Activated T-cell treated with anti-CD3 and anti-CD28 coated beads for 24 hours (primary cell): ENCODE results near the gene VWF.

Source experiments
- DNase-seq: peaks from one replicate; pipeline ENCODE4 v3.0.0-alpha.2; 2020; ENCODE audit warnings: low read depth

Gene VWF

GRCh38 chr12:5977556-5977955 lies 146.9 kb downstream of the VWF start:
- DNase-seq = no peak

- DNase-seq = no peak
These were observed 147.8 kb downstream of the VWF start for GRCh38 chr12:5976711-5977110.

DNA sequence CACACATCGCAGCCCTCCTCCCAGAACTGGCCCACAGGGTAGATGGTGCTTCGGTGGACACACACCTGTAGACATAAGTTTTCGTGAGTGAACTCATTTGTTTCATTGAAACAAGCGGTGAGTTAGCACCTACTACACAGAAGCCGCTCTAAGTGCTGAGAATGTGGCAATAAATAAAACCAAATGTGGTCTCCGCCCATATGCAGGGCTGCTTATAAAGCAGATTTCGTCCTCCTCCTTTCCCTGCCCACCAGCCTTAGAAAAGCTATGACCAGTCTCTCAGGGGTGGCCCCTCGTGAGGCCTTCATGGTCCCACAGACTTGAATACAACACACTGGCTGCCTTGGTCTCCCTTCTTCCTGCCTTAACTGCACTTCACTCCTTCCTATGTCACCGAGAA lies 148.3 kb downstream of the VWF start:
- no peak for DNase-seq

GRCh38 chr12:5973461-5974115 lies 150.9 kb downstream of the VWF start:
- DNase-seq = no peak

GRCh38 chr12:5972387-5972786 lies 152.1 kb downstream of the VWF start:
- no peak for DNase-seq

GRCh38 chr12:5971194-5971850 lies 153.1 kb downstream of the VWF start:
- no peak for DNase-seq

DNA sequence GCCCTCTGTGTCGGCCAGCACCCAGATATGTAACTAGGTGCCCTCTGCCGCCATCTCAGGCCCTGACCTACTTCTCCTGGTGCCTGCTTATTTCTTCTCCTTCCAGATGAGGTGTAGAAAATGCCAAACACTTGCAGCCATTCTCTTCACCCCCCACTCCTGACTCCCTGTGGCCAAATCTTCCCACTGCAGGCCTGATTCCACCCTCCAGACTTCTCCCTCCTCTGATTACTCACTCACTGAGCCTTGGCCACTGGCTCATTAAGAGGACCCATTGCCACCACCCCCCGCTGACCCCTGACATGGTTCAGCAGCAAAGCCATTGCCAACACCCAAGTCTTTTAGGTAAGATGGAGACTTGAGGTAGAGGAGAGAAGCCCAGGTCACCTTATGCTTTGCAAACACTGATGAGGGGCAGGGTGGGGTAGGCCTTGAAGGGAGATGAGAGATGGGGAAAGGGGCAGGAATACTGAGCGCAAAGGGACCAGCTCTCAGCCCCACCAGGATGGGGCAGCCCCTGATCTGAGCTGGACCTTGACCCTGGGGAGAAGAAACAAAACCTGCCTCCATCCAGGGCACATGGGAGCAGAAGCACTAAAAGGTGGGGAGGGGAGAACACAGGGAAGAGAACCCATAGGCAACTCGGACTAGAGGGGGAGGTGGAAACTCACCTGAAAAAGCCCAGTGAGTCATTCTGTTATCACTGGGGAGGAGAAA lies 154.3 kb downstream of the VWF start:
- no peak for DNase-seq

DNA sequence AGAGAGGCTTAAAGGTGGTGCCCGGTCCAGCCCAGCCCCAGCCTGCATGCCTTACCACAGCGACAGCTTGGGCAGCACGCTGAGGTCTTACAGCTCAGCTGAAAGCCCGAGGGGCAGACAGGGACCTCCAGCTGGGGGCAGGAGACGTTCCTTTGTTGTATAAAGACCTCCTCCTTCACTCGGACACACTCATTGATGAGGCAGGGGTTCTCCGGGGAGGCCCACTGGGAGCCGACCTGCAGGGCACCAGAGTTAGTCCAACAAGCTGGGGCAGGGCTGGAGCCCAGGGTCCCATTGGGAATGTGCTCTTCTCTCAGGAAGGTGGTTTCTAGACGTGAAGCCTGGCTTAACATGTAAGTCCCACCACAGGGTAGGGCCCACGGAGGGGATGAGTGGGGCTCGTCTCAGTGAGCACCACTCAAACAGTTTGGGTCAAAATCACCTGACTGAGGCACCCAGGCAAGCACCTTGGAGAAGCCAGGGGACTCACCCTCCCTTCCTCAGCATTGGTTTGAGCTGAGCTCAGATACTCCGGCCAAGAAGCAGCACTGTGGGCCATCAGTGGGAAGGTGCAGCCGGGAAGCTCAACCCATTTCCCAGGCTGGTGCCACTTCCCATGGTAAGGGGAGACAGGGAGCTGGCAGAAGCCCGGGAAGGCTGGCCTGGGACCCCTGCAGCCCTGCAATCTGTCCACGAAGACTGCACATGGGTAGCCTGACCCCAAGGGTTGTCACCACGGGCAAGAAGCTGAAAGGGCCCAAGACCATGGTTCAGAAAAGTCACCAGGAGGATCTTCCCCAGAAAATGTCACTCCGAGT lies 155.1 kb downstream of the VWF start:
- no peak for DNase-seq

- no peak for DNase-seq
These were observed 156.6 kb downstream of the VWF start for GRCh38 chr12:5967645-5968415.

GRCh38 chr12:5966486-5967095 lies 157.9 kb downstream of the VWF start:
- no peak for DNase-seq

GRCh38 chr12:5965950-5966383 lies 158.5 kb downstream of the VWF start:
- peak; percentile 29 for DNase-seq

- no peak for DNase-seq
These were observed 159.3 kb downstream of the VWF start for GRCh38 chr12:5964913-5965900.

GRCh38 chr12:5963515-5963914 lies 161.0 kb downstream of the VWF start:
- DNase-seq = no peak

DNA sequence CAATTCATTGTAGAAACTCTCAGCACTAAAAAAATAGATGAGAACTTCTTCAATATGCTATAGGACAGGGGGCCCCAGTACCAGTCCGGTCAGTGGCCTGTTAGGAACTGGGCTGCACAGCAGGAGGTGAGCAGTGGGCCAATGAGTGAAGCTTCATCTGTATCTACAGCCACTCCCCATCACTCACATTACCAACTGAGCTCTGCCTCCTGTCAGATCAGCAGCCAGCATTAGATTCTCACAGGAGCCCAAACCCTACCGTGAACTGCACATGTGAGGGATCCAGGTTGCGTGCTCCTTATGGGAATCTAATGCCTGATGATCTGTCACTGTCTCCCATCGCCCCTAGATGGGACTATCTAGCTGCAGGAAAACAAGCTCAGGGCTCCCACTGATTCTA lies 163.7 kb downstream of the VWF start:
- no peak for DNase-seq

GRCh38 chr12:5956987-5957386 lies 167.5 kb downstream of the VWF start:
- DNase-seq = no peak

DNA sequence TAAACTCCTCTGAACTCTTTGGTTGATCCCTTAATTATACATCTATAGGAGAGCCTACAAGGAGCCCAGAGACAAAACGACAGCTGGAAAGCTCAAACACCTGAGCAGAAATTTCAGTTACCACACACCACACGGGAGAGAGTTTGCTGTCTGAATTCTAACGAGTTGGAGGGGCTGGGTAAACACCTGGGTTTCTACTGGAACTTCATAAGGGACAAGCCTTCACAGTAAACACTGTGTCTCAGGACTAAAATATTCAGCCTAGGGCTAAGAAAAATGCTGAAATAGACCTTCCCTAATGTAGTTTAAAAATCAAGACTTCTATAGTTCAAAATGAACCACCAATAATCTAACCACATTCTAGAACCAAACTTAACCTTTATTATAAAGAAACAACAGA lies 169.8 kb downstream of the VWF start:
- DNase-seq = no peak

DNA sequence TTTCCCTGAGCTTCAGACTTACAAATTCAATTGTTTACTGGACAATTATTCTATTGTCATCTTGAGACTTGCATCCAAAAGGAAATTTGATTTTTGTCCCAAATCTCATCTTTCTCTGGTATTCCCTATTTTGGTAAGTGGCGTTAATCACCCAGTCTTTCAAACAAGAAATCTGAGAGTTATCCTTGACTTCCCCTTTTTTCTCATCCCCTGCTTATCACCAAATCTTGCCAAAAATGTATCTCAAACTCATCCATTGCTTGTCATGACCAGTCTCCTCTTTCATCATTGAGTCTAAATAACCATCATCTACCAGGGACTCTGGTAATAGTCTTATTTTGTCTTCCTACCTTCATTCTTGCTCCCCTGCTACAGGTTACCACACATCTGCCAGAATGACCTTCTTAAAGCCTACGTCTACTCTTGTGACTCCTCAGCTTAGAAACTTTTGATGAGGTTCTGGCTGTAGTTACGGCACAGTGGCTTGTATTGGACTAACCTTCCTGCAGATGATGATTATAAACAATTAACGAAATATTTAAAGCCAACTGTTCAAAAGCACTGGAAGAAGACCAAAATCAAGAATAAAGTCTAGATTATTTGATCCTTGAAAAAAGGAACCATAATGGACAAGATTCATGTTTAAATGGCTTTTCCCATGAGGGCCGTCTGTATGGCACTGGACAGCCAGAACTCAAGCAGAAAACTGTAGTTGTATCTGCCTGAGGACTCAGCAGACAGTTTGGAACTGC lies 170.5 kb downstream of the VWF start:
- DNase-seq = no peak

GRCh38 chr12:5952031-5952430 lies 172.4 kb downstream of the VWF start:
- DNase-seq = no peak

- DNase-seq = no peak
These were observed 175.8 kb downstream of the VWF start for GRCh38 chr12:5948696-5949095.
